MM.1S (cell line): ENCODE data around the gene ANKRD16.

ENCODE experiments used
- DNase-seq: peaks from one replicate; pipeline ENCODE4 v3.0.0-alpha.2; 2015
- H2AFZ ChIP-seq: fragments of 300-600 bp; sonication (generic); 2 replicates; pipeline ENCODE4 v1.6.0; 2016; ENCODE audit warnings: antibody characterized with exemption, low read length
- H3F3A ChIP-seq: fragments of 300-600 bp; sonication (generic); 2 replicates; pipeline ENCODE4 v1.6.1; 2016; ENCODE audit warnings: mild to moderate bottlenecking, antibody characterized with exemption, low read length, moderate library complexity, mixed read lengths; ENCODE audit not compliant: insufficient read depth
- H3K27ac ChIP-seq: fragments of 300-600 bp; sonication (generic); 2 replicates; pipeline ENCODE4 v1.5.1; 2016; ENCODE audit warnings: mild to moderate bottlenecking, low read length
- H3K27me3 ChIP-seq: fragments of 300-600 bp; sonication (generic); replicated peaks from 2 replicates; pipeline ENCODE4 v1.6.0; 2016; ENCODE audit warnings: low read length; ENCODE audit not compliant: insufficient read depth
- H3K36me3 ChIP-seq: fragments of 300-600 bp; sonication (generic); replicated peaks from 2 replicates; pipeline ENCODE4 v1.6.1; 2016; ENCODE audit warnings: mild to moderate bottlenecking, low read length, mixed read lengths; ENCODE audit not compliant: insufficient read depth
- H3K4me1 ChIP-seq: fragments of 300-600 bp; sonication (generic); 2 replicates; pipeline ENCODE4 v1.6.1; 2016; ENCODE audit warnings: low read length, mixed read lengths
- H3K4me2 ChIP-seq: fragments of 300-600 bp; sonication (generic); 2 replicates; pipeline ENCODE4 v1.6.0; 2016; ENCODE audit warnings: low read depth, low read length
- H3K4me3 ChIP-seq: fragments of 300-600 bp; sonication (generic); 2 replicates; pipeline ENCODE4 v1.5.1; 2016; ENCODE audit warnings: low read length, mixed read lengths
- H3K79me2 ChIP-seq: fragments of 300-600 bp; sonication (generic); 2 replicates; pipeline ENCODE4 v1.6.1; 2016; ENCODE audit warnings: mixed run types, low read length, mixed read lengths
- H3K9ac ChIP-seq: fragments of 300-600 bp; sonication (generic); 2 replicates; pipeline ENCODE4 v1.6.1; 2016; ENCODE audit warnings: low read length, mixed read lengths
- H3K9me2 ChIP-seq: fragments of 300-600 bp; sonication (generic); replicated peaks from 2 replicates; pipeline ENCODE4 v1.6.1; 2016; ENCODE audit warnings: mild to moderate bottlenecking, low read length, mixed read lengths; ENCODE audit not compliant: insufficient read depth
- H3K9me3 ChIP-seq: fragments of 300-600 bp; sonication (generic); replicated peaks from 2 replicates; pipeline ENCODE4 v1.6.1; 2016; ENCODE audit warnings: mild to moderate bottlenecking, low read length, mixed read lengths; ENCODE audit not compliant: insufficient read depth
- H4K20me1 ChIP-seq: fragments of 300-600 bp; sonication (generic); 2 replicates; pipeline ENCODE4 v1.6.1; 2016; ENCODE audit warnings: mild to moderate bottlenecking, low read length, moderate library complexity, mixed read lengths; ENCODE audit not compliant: insufficient read depth
- CTCF ChIP-seq: fragments of 300-600 bp; sonication (generic); IDR thresholded peaks from 2 replicates; pipeline ENCODE4 v1.5.1; 2016; ENCODE audit warnings: antibody characterized with exemption, low read length, mixed read lengths
- EZH2 ChIP-seq: fragments of 300-600 bp; sonication (generic); optimal IDR thresholded peaks from 2 replicates; pipeline ENCODE3; 2017; ENCODE audit warnings: low read depth, mild to moderate bottlenecking, antibody characterized with exemption, low read length, mixed read lengths
- EZH2phosphoT487 ChIP-seq: fragments of 300-600 bp; sonication (generic); IDR thresholded peaks from 2 replicates; pipeline ENCODE4 v1.6.1; 2018; ENCODE audit warnings: antibody characterized with exemption, low read length

The ANKRD16 gene

GRCh38 chr10:5902511-5903274 lies 13.0 kb upstream of the ANKRD16 start:
- no peak overlapping the region for H2AFZ ChIP-seq
- no peaks in the 10 kb centered on the region for H3K9me3 ChIP-seq
- peaks cover 36% of the 10 kb centered on the region for H3F3A ChIP-seq
- no peak for DNase-seq
- TF ChIP-seq CTCF (no peak), EZH2phosphoT487 (no peak), EZH2 (no peak)
- H3K4me3 ChIP-seq, result no peak overlapping the region
- peaks cover 86% of the 10 kb centered on the region for H3K79me2 ChIP-seq
- H4K20me1 ChIP-seq, result no peaks in the 10 kb centered on the region
- H3K9me2 ChIP-seq, result no peaks in the 10 kb centered on the region
- peak overlapping the region; percentile 100; the same call in 1 of the 2 replicates for H3K27ac ChIP-seq
- no peaks in the 10 kb centered on the region for H3K27me3 ChIP-seq
- H3K9ac ChIP-seq, result no peak overlapping the region
- peaks cover 3% of the 10 kb centered on the region; the same call in 1 of the 2 replicates for H3K36me3 ChIP-seq
- H3K4me1 ChIP-seq, result peaks cover 54% of the 10 kb centered on the region
- H3K4me2 ChIP-seq, result no peak overlapping the region

- Histone ChIP-seq H3K4me2 (no peak overlapping the region), H3K79me2 (peaks cover 79% of the 10 kb centered on the region), H3K9ac (no peak overlapping the region), H3K9me2 (no peaks in the 10 kb centered on the region), H3K27ac (no peak overlapping the region), H4K20me1 (no peaks in the 10 kb centered on the region), H3K4me3 (no peak overlapping the region), H2AFZ (no peak overlapping the region), H3K36me3 (peaks cover 3% of the 10 kb centered on the region; the same call in 1 of the 2 replicates), H3K4me1 (peaks cover 56% of the 10 kb centered on the region), H3F3A (peaks cover 58% of the 10 kb centered on the region), H3K27me3 (no peaks in the 10 kb centered on the region), H3K9me3 (no peaks in the 10 kb centered on the region)
- DNase-seq, result no peak
- no peak for TF ChIP-seq CTCF
- no peak for TF ChIP-seq EZH2phosphoT487
- no peak for TF ChIP-seq EZH2
Observed at GRCh38 chr10:5900247-5900646, 10.6 kb upstream of the ANKRD16 start.

- peaks cover 89% of the 10 kb centered on the region for H3K79me2 ChIP-seq
- H2AFZ ChIP-seq, result no peak overlapping the region
- H3K4me2 ChIP-seq, result no peak overlapping the region
- H3K4me1 ChIP-seq, result peaks cover 63% of the 10 kb centered on the region
- TF ChIP-seq EZH2phosphoT487, result no peak
- no peak for TF ChIP-seq CTCF
- no peak for TF ChIP-seq EZH2
- H3K27me3 ChIP-seq, result no peaks in the 10 kb centered on the region
- peaks cover 59% of the 10 kb centered on the region for H3F3A ChIP-seq
- H3K27ac ChIP-seq, result no peak overlapping the region
- DNase-seq, result no peak
- H3K9me2 ChIP-seq, result no peaks in the 10 kb centered on the region
- no peak overlapping the region for H3K4me3 ChIP-seq
- H3K36me3 ChIP-seq, result peaks cover 3% of the 10 kb centered on the region; the same call in 1 of the 2 replicates
- no peaks in the 10 kb centered on the region for H4K20me1 ChIP-seq
- H3K9me3 ChIP-seq, result no peaks in the 10 kb centered on the region
- H3K9ac ChIP-seq, result no peak overlapping the region
Observed at GRCh38 chr10:5898163-5898562, 8.5 kb upstream of the ANKRD16 start.
